Endothelial cell of umbilical vein (primary cell): ENCODE data around the gene METTL16. TPM values are rescaled to one million over a fixed set of nuclear protein-coding genes. Genes with fewer than 3 reads are reported as not detected.

Source experiments
- BruUV-seq: library from RNA; stranded (reverse); fragments of 400-500 nt; replicated peaks from 2 replicates; lab custom pipeline; 2021; lab: Mats Ljungman, UMichigan
- CTCF ChIA-PET: fragments of 300-600, 350-600 bp; sonication (Branson Sonifier 250); formaldehyde crosslinking; loops from one replicate; lab custom pipeline; 2021; ENCODE audit warnings: antibody characterized with exemption, inconsistent platforms; lab: Charles Lee
- POLR2A ChIA-PET: fragments of 300-600, 350-600 bp; sonication (Branson Sonifier 250); formaldehyde crosslinking; loops from one replicate; lab custom pipeline; 2021; ENCODE audit warnings: antibody characterized with exemption, inconsistent platforms; lab: Charles Lee
- DNase-seq: peaks from one replicate; pipeline ENCODE4 v3.0.0-alpha.2; 2011; ENCODE audit warnings: low read depth, low spot score
- FAIRE-seq: peaks from 2 replicates; lab custom pipeline; 2011; peaks lifted over from hg19 to GRCh38; lab: Jason Lieb, UNC
- H2AFZ ChIP-seq: 2 replicates; pipeline ENCODE4 v1.6.0; 2012; ENCODE audit warnings: low read depth, low read length, control low read depth, inconsistent platforms
- H3K27ac ChIP-seq: 2 replicates; pipeline ENCODE4 v1.5.1; 2011; ENCODE audit warnings: low read depth, mild to moderate bottlenecking, control low read depth, low read length, moderate library complexity; ENCODE audit not compliant: insufficient read depth
- H3K27me3 ChIP-seq, 2 experiments: 2 replicates each; pipeline versions ENCODE4 v1.6.0 to v1.6.1; 2011; ENCODE audit warnings: low read length in 2 of 2, mixed read lengths in 1 of 2; ENCODE audit not compliant: control insufficient read depth in 2 of 2, insufficient read depth in 2 of 2
- H3K36me3 ChIP-seq, 2 experiments: 2 replicates in 1 of 2; 3 replicates in 1 of 2; pipeline ENCODE4 v1.5.1; 2011; ENCODE audit warnings: low read length in 2 of 2, mild to moderate bottlenecking in 1 of 2, moderate library complexity in 1 of 2; ENCODE audit not compliant: control insufficient read depth in 2 of 2, insufficient read depth in 2 of 2; ENCODE audit errors: extremely low read depth in 1 of 2
- H3K4me1 ChIP-seq: 3 replicates; pipeline ENCODE4 v1.5.1; 2011; ENCODE audit warnings: mild to moderate bottlenecking, low read length; ENCODE audit not compliant: control insufficient read depth, insufficient read depth; ENCODE audit errors: extremely low read depth
- H3K4me2 ChIP-seq: 2 replicates; pipeline ENCODE4 v1.6.1; 2011; ENCODE audit warnings: low read length, control low read depth, mixed read lengths; ENCODE audit not compliant: insufficient read depth
- H3K4me3 ChIP-seq, 3 experiments: fragments of 200-600 bp in 1 of 3; sonication (generic), shearing (Covaris generic) in 1 of 3; replicated peaks in 1 of 3; 2 replicates each; pipeline ENCODE4 v1.5.1; 2011 to 2016; ENCODE audit warnings: control low read depth in 3 of 3, low read length in 3 of 3, mild to moderate bottlenecking in 2 of 3, inconsistent platforms in 1 of 3, low read depth in 1 of 3, moderate library complexity in 1 of 3; ENCODE audit not compliant: insufficient read depth in 1 of 3
- H3K79me2 ChIP-seq: 2 replicates; pipeline ENCODE4 v1.6.0; 2012; ENCODE audit warnings: low read length, inconsistent platforms; ENCODE audit not compliant: control insufficient read depth, insufficient read depth
- H3K9ac ChIP-seq: replicated peaks from 2 replicates; pipeline ENCODE3; 2011; ENCODE audit warnings: low read length, control low read depth; ENCODE audit not compliant: insufficient read depth; ENCODE audit errors: extremely low read depth
- H3K9me1 ChIP-seq: replicated peaks from 3 replicates; pipeline ENCODE4 v1.6.0; 2011; ENCODE audit warnings: mild to moderate bottlenecking, low read length; ENCODE audit not compliant: control insufficient read depth, insufficient read depth; ENCODE audit errors: extremely low read depth
- H3K9me3 ChIP-seq: replicated peaks from 2 replicates; pipeline ENCODE4 v1.5.1; 2012; ENCODE audit warnings: low read length, inconsistent platforms; ENCODE audit not compliant: control insufficient read depth, insufficient read depth
- H4K20me1 ChIP-seq: replicated peaks from 2 replicates; pipeline ENCODE3; 2011; ENCODE audit warnings: mild to moderate bottlenecking, low read length; ENCODE audit not compliant: control insufficient read depth, insufficient read depth; ENCODE audit errors: extremely low read depth
- FOS ChIP-seq: IDR thresholded peaks from 2 replicates; pipeline ENCODE4 v1.6.1; 2011; ENCODE audit warnings: mild to moderate bottlenecking, low read length, moderate library complexity, borderline replicate concordance; ENCODE audit not compliant: insufficient read depth
- GATA2 ChIP-seq: IDR thresholded peaks from 2 replicates; pipeline ENCODE4 v1.7.0; 2011; ENCODE audit warnings: low read depth, mild to moderate bottlenecking, moderate library complexity, mixed read lengths, low read length; ENCODE audit not compliant: insufficient read length, insufficient read depth
- MYC ChIP-seq: IDR thresholded peaks from one replicate; pipeline ENCODE4 v1.6.1; 2011; ENCODE audit warnings: mild to moderate bottlenecking, low read depth, low read length
- POLR2A ChIP-seq: IDR thresholded peaks from 2 replicates; pipeline ENCODE4 v1.6.1; 2012; ENCODE audit warnings: low read depth, mild to moderate bottlenecking, control low read depth, low read length
- POLR2AphosphoS5 ChIP-seq: IDR thresholded peaks from 2 replicates; pipeline ENCODE4 v1.6.1; 2012; ENCODE audit warnings: low read depth, mild to moderate bottlenecking, control low read depth, low read length, moderate library complexity; ENCODE audit not compliant: insufficient read depth
- dilution Hi-C: fragments of 300-500 bp; cut with MboI; formaldehyde crosslinking; loops from one replicate; pipeline ENCODE4 v1.15.0; 2019; ENCODE audit warnings: low sequenced_read_pairs; ENCODE audit not compliant: extremely low pct_ligation_motif_present
- intact Hi-C: fragments of 100-400 bp; cut with micrococcal nuclease; formaldehyde crosslinking; loops from one replicate; pipeline ENCODE4 v1.10.0; 2022
- polyA plus RNA-seq, 4 experiments: library from polyadenylated mRNA; depleted of rRNA in 3 of 4; stranded (reverse) in 3 of 4; unstranded in 1 of 4; fragments of >200 nt; gene quantifications; 2 replicates each; pipeline versions ENCODE4 v1.2.1 to v1.2.3, GENCODE V29; 2011 to 2012; ENCODE audit warnings: missing spikeins in 1 of 4
- total RNA-seq: library from RNA; stranded (reverse); gene quantifications from 2 replicates; pipeline ENCODE4 v1.2.3, GENCODE V29; 2021
- TF ChIP-seq, protein P1 (sequence below): IDR thresholded peaks from 2 replicates; pipeline ENCODE4 v1.6.1; 2011; ENCODE audit not compliant: insufficient read depth, insufficient read length
- TF ChIP-seq, protein P2 (sequence below), 2 donors: IDR thresholded peaks; 1 replicate in 1 of 2; 2 replicates in 1 of 2; pipeline ENCODE4 v1.5.1; 2011; ENCODE audit warnings: low read length in 2 of 2, mild to moderate bottlenecking in 2 of 2, moderate library complexity in 2 of 2, control low read depth in 1 of 2, inconsistent platforms in 1 of 2, low read depth in 1 of 2; ENCODE audit not compliant: insufficient read depth in 1 of 2; ENCODE audit errors: extremely low read depth in 1 of 2

METTL16 gene
- total and polyA plus RNA-seq, 2 donors (not counting 3 experiments of a cell fraction or from before 2014, with no cell fraction given): 11.0 to 24.7 TPM

- dilution Hi-C loops (no loop called here), intact Hi-C loops (no loop called here)
- Histone ChIP-seq H3K27ac (no peak overlapping the region), H3K9me3 (no peaks in the 10 kb centered on the region), H2AFZ (no peak overlapping the region), H3K4me1 (peaks cover 6% of the 10 kb centered on the region), H3K36me3 (no peaks in the 10 kb centered on the region), H3K9me1 (no peaks in the 10 kb centered on the region), H3K4me3 (no peak overlapping the region), H3K79me2 (peaks cover 41% of the 10 kb centered on the region), H3K27me3 (no peaks in the 10 kb centered on the region), H4K20me1 (no peaks in the 10 kb centered on the region), H3K9ac (no peak overlapping the region), H3K4me2 (no peak overlapping the region)
- no TSS peak for BruUV-seq
- no peak for FAIRE-seq
- no peak for TF ChIP-seq MYC
- no peak for TF ChIP-seq FOS
- no peak for TF ChIP-seq GATA2
- TF ChIP-seq POLR2A: no peak
- TF ChIP-seq POLR2AphosphoS5: no peak
- TF ChIP-seq, protein P1, sequence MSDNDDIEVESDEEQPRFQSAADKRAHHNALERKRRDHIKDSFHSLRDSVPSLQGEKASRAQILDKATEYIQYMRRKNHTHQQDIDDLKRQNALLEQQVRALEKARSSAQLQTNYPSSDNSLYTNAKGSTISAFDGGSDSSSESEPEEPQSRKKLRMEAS: no peak
- TF ChIP-seq, protein P2, sequence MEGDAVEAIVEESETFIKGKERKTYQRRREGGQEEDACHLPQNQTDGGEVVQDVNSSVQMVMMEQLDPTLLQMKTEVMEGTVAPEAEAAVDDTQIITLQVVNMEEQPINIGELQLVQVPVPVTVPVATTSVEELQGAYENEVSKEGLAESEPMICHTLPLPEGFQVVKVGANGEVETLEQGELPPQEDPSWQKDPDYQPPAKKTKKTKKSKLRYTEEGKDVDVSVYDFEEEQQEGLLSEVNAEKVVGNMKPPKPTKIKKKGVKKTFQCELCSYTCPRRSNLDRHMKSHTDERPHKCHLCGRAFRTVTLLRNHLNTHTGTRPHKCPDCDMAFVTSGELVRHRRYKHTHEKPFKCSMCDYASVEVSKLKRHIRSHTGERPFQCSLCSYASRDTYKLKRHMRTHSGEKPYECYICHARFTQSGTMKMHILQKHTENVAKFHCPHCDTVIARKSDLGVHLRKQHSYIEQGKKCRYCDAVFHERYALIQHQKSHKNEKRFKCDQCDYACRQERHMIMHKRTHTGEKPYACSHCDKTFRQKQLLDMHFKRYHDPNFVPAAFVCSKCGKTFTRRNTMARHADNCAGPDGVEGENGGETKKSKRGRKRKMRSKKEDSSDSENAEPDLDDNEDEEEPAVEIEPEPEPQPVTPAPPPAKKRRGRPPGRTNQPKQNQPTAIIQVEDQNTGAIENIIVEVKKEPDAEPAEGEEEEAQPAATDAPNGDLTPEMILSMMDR (IDR thresholded peaks at IDR 0.05; ENCODE audit: extremely low read depth in 1 of 2, insufficient read depth in 1 of 2, low read depth in 1 of 2, low read length in 2 of 2): no peak
- CTCF ChIA-PET: no interaction called here
- POLR2A ChIA-PET: no interaction called here
- no peak for DNase-seq
These were observed 26.1 kb downstream of the METTL16 start for GRCh38 chr17:2485543-2485942.
